ENCODE data around the gene TP63. TPM values are rescaled to one million over a fixed set of nuclear protein-coding genes. Genes with fewer than 3 reads are reported as not detected.

The TP63 gene
- total RNA-seq, 1 donor from 2014 or later: 0.41 TPM

GRCh38 chr3:189771842-189772450, 140.8 kb downstream of the TP63 start:
- FAIRE-seq: no peak
- no peak for DNase-seq (ENCODE audit: low spot score in 2 of 2)

GRCh38 chr3:189772584-189772983, 141.4 kb downstream of the TP63 start:
- DNase-seq (ENCODE audit: low spot score in 2 of 2): no peak

GRCh38 chr3:189773056-189773455, 141.9 kb downstream of the TP63 start:
- DNase-seq (ENCODE audit: low spot score in 2 of 2) (no peak), FAIRE-seq (no peak)

More at GRCh38 chr3:189772584-189772983, 141.4 kb downstream of the TP63 start:
- no peak for FAIRE-seq

GRCh38 chr3:189776149-189776824, 145.1 kb downstream of the TP63 start:
- FAIRE-seq (no peak), DNase-seq (ENCODE audit: low spot score in 2 of 2) (no peak)

GRCh38 chr3:189778340-189778950, 147.3 kb downstream of the TP63 start:
- FAIRE-seq (no peak), DNase-seq (ENCODE audit: low spot score in 2 of 2) (no peak)

GRCh38 chr3:189779166-189779565, 148.0 kb downstream of the TP63 start:
- DNase-seq (ENCODE audit: low spot score in 2 of 2) (no peak), FAIRE-seq (no peak)

- DNase-seq (ENCODE audit: low spot score in 2 of 2): no peak
- no peak for FAIRE-seq
Observed at GRCh38 chr3:189780546-189781270, 149.5 kb downstream of the TP63 start.

GRCh38 chr3:189781415-189781814, 150.2 kb downstream of the TP63 start:
- DNase-seq (ENCODE audit: low spot score in 2 of 2): no peak
- FAIRE-seq: no peak

- FAIRE-seq (no peak), DNase-seq (ENCODE audit: low spot score in 2 of 2) (no peak)
Observed at GRCh38 chr3:189786479-189787064, 155.4 kb downstream of the TP63 start.

GRCh38 chr3:189787191-189787590, 156.0 kb downstream of the TP63 start:
- FAIRE-seq (no peak), DNase-seq (ENCODE audit: low spot score in 2 of 2) (no peak)

- FAIRE-seq (no peak), DNase-seq (ENCODE audit: low spot score in 2 of 2) (no peak)
Observed at GRCh38 chr3:189787632-189788031, 156.4 kb downstream of the TP63 start.

GRCh38 chr3:189789432-189789831, 158.2 kb downstream of the TP63 start:
- DNase-seq (ENCODE audit: low spot score in 2 of 2) (no peak), FAIRE-seq (no peak)

- FAIRE-seq (no peak), DNase-seq (ENCODE audit: low spot score in 2 of 2) (no peak)
Observed at GRCh38 chr3:189790658-189791057, 159.5 kb downstream of the TP63 start.

GRCh38 chr3:189792046-189792929, 161.1 kb downstream of the TP63 start:
- no peak for DNase-seq (ENCODE audit: low spot score in 2 of 2)
- no peak for FAIRE-seq

- no peak for DNase-seq (ENCODE audit: low spot score in 2 of 2)
- no peak for FAIRE-seq
Observed at GRCh38 chr3:189794518-189794917, 163.3 kb downstream of the TP63 start.

- DNase-seq (ENCODE audit: low spot score in 2 of 2) (no peak), FAIRE-seq (no peak)
Observed at GRCh38 chr3:189797103-189797750, 166.0 kb downstream of the TP63 start.

GRCh38 chr3:189799366-189799765, 168.2 kb downstream of the TP63 start:
- FAIRE-seq: no peak
- DNase-seq (ENCODE audit: low spot score in 2 of 2): no peak

GRCh38 chr3:189800436-189800835, 169.2 kb downstream of the TP63 start:
- FAIRE-seq: no peak

GRCh38 chr3:189803254-189803653, 172.1 kb downstream of the TP63 start:
- FAIRE-seq: no peak
- no peak for DNase-seq (ENCODE audit: low spot score in 2 of 2)

More at GRCh38 chr3:189800436-189800835, 169.2 kb downstream of the TP63 start:
- DNase-seq (ENCODE audit: low spot score in 2 of 2): no peak

All from frontal cortex (tissue), 4 donors.